GM12865 (cell line): Measurements from ENCODE around the gene HCFC1R1.

Source experiments
- DNase-seq: peaks from one replicate; pipeline ENCODE4 v3.0.0; 2010; ENCODE audit warnings: low read depth
- H3K4me3 ChIP-seq: 2 replicates; pipeline ENCODE4 v1.5.1; 2011; ENCODE audit warnings: mild to moderate bottlenecking, low read depth, low read length, control low read depth
- CTCF ChIP-seq: IDR thresholded peaks from 2 replicates; pipeline ENCODE4 v1.5.1; 2011; ENCODE audit warnings: low read length, control low read depth, low read depth, inconsistent platforms; ENCODE audit not compliant: insufficient read depth; ENCODE audit errors: missing control alignments

HCFC1R1 gene

GRCh38 chr16:3029491-3030221 is 5.9 kb upstream of the HCFC1R1 start:
- no peak for DNase-seq
- H3K4me3 ChIP-seq = peak overlapping the region; percentile 26
- no peak for TF ChIP-seq CTCF

- no peak for TF ChIP-seq CTCF
- H3K4me3 ChIP-seq = peak overlapping the region; percentile 26
- no peak for DNase-seq
Observed at GRCh38 chr16:3028716-3029319, 5.1 kb upstream of the HCFC1R1 start.

GRCh38 chr16:3027983-3028715 is 4.4 kb upstream of the HCFC1R1 start:
- peak; percentile 91 for DNase-seq
- TF ChIP-seq CTCF = peak; percentile 83
- no peak overlapping the region for H3K4me3 ChIP-seq

- no peak for DNase-seq
- no peak for TF ChIP-seq CTCF
- no peak overlapping the region for H3K4me3 ChIP-seq
Observed at GRCh38 chr16:3027489-3027795, 3.7 kb upstream of the HCFC1R1 start.

- H3K4me3 ChIP-seq = no peak overlapping the region
- DNase-seq = no peak
- TF ChIP-seq CTCF = no peak
Observed at GRCh38 chr16:3026609-3027488, 3.1 kb upstream of the HCFC1R1 start.

GRCh38 chr16:3026003-3026378 is 2.2 kb upstream of the HCFC1R1 start:
- DNase-seq = no peak
- TF ChIP-seq CTCF = no peak
- H3K4me3 ChIP-seq = no peak overlapping the region
